KBM-7 (cell line): ENCODE results near the gene GRIN3B.
A peak's percentile ranks its signal among the peaks of the same experiment; 100 is the strongest.

Source experiments
- DNase-seq: peaks from one replicate; pipeline ENCODE4 v3.0.0-alpha.2; 2015
- in situ Hi-C: fragments of 300-500 bp; cut with MboI; formaldehyde crosslinking; loops from 2 replicates; pipeline ENCODE4 v1.14.3; 2020; ENCODE audit warnings: low sequenced_read_pairs, low pct_unique_long_range_greater_than_20kb, mixed read lengths

The GRIN3B gene

DNA sequence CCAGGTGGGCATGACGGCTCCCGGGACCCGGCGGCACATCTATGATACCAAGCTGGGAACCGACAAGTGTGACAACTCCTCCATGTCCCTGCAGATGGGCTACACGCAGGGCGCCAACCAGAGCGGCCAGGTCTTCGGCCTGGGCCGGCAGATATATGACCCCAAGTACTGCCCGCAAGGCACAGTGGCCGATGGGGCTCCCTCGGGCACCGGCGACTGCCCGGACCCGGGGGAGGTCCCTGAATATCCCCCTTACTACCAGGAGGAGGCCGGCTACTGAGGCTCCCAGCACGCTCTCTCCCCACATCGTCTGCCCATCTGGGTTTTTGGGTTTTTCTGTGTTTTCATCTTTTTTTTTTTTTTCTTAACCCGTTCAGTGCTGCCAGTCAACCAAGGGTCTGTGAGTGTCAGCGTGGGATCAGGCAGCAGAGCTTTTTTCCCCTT is 37.4 kb downstream of the GRIN3B start:
- no peak for DNase-seq
- in situ Hi-C loops, result no loop called here

- no peak for DNase-seq
These were observed 38.9 kb downstream of the GRIN3B start for GRCh38 chr19:1038978-1039645.

DNA sequence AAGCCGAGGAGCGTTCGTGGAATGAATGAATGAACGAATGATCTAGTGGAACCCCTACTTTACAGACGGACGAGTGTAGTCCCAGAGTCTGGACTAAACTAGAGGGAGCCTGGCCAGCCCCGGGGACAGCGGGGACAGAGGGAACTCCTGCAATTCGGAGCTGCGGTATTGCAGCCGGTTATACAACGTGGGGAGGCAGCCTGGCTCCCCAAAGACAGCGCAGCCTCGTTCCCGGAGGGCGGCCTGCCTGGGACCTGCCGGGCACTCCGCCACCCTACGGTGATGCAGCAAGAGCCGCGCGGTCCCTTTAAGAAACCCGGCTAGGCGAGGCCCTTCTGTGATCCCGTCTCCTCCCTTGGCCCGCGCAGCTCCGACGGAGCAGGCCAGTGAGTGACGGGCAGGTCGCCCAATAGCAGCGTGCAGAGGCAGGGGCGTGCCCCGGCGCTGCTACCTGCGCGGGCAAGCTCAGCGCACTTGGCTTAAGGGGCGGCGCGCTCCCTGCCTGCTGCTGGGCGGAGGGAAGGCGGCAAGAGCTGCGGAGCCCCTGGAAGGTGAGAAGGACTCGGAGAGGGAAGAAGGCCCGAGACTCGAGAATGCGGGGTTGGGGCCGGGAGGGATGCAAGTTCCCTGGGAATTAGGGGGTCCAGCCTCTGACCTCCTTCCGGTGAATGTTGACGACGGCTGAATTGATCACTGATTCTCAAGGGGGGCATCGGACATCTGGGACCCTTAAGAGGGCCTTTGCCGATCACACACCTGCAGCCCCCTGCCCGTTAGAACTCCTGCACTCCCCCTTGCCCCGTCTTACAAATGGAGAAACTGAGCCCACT is 39.6 kb downstream of the GRIN3B start, which contains the start of gene ABCA7:
ABCA7 (plus strand) TSS at position 462 of the 830 bp plus-strand sequence. CDS start 1,255 bp downstream, outside the sequence.
- in situ Hi-C loops, result no loop called here
- peak; percentile 98 for DNase-seq

More at GRCh38 chr19:1038978-1039645, 38.9 kb downstream of the GRIN3B start:
- in situ Hi-C loops, result no loop called here

DNA sequence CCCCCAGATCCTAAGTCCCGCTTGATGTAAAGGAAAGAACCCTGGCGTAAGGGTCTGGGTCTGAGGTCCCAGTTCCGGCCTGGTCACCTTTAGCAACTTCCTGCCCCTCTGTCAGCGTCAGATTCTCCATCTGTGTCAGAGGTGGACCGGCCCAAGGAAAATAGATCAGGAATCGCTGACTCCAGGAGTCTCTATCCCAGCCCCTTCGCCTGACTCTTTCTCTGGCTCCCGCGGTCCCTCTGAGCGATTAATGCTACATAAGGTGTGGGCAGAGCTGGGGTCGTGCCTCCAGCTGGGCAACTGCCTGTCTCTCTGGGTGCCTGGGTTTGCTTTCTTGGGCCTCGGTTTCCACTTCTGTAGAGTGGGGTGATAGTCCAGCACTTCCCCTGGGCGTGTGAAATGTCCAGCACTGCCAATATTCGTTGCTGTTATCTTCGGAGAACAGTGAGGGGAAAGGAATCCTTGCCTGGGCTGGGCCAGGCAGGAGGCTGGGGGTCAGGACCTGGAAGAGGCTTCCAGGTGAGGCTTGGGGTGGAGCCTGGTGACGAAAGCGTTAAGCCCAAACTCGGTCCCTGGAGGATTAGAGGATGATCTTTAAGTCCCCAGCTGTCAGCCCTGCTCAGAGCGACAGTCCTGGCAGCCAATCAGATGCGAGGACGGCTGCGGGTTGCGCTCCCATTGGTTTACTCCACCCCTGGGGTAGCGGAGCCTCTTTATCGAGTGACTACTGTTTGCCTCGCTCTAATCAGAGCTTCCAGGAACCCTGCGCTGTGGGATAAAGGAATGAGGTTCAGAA is 40.5 kb downstream of the GRIN3B start:
- peak; percentile 82 for DNase-seq
- in situ Hi-C loops, result no loop called here

GRCh38 chr19:1041272-1041834 is 41.1 kb downstream of the GRIN3B start:
- in situ Hi-C loops, result no loop called here
- no peak for DNase-seq

DNA sequence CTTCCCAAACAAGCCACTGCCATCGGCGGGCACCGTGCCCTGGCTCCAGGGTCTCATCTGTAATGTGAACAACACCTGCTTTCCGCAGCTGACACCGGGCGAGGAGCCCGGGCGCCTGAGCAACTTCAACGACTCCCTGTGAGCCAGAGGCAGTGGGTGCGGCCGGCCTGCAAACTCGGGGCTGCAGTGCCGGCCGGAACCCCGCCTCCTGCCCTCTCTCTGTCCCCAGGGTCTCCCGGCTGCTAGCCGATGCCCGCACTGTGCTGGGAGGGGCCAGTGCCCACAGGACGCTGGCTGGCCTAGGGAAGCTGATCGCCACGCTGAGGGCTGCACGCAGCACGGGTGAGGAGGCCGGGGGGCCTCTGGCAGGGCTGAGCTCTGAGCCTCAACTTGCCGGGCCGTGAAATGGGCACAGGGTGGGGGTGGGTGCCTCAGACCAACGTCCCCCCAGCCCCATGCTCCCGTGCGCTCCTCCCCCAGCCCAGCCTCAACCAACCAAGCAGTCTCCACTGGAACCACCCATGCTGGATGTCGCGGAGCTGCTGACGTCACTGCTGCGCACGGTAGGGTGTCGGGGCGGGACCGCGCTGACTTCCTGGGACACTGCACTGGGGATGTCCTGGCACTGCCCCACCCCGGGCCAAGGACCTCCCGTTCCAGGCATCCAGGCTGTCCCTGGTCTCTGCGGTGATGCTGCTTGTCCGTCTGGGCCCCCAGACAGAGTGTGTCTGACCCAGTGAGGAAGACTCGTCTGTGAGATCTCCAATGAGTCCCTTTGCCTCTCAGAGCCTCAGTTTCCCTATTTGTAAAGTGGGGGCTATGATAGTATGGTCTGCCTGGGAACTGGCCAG is 41.8 kb downstream of the GRIN3B start:
- in situ Hi-C loops, result no loop called here
- no peak for DNase-seq

DNA sequence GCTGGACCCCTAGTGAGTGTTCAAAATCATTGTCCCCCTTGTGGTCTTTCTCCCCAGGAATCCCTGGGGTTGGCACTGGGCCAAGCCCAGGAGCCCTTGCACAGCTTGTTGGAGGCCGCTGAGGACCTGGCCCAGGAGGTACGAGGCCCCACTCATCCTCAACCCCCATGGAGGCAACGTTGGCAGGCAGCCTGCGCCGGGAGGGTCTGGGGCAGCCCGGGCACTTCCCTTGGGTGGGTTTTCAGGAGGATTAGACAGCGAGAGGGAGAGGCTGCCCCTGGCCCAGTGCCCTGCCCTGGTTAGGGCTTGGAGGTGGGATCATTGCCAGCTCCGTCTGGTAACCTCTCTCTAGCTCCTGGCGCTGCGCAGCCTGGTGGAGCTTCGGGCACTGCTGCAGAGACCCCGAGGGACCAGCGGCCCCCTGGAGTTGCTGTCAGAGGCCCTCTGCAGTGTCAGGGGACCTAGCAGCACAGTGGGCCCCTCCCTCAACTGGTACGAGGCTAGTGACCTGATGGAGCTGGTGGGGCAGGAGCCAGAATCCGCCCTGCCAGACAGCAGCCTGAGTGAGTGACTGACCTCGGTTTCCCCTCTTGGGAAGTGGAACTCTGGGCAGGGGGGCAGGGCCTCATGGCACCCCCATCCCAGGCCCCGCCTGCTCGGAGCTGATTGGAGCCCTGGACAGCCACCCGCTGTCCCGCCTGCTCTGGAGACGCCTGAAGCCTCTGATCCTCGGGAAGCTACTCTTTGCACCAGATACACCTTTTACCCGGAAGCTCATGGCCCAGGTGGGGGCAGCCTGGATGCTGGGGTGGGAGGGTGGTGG is 42.7 kb downstream of the GRIN3B start:
- no peak for DNase-seq
- in situ Hi-C loops, result no loop called here

- in situ Hi-C loops, result no loop called here
- DNase-seq, result peak; percentile 75
These were observed 45.0 kb downstream of the GRIN3B start for GRCh38 chr19:1045247-1045603.

GRCh38 chr19:1046117-1046626 is 46.0 kb downstream of the GRIN3B start:
- DNase-seq, result no peak
- in situ Hi-C loops, result no loop called here

GRCh38 chr19:1046836-1047695 is 46.8 kb downstream of the GRIN3B start:
- in situ Hi-C loops, result no loop called here

DNA sequence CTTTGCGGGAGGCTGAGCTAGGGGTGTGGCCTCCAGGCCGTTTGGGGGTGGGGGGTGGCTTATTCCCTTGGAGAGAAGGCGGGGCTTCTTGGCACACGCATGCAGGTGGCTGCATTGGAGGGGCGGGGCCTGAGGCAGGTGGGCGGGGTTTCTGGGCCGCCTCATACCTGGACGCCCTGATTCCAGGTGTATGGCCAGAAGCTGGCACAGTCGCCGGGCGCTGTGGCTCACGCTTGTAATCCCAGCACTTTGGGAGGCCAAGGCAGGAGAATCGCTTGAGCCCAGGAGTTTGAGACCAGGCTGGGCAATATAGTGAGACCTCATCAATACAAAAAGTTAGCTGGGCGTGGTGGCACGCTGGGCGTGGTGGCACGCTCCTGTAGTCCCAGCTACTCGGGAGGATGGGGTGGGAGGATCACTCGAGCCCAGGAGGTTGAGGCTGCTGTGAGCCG is 47.5 kb downstream of the GRIN3B start:
- no peak for DNase-seq
- in situ Hi-C loops, result no loop called here

More at GRCh38 chr19:1046836-1047695, 46.8 kb downstream of the GRIN3B start:
- DNase-seq, result no peak

DNA sequence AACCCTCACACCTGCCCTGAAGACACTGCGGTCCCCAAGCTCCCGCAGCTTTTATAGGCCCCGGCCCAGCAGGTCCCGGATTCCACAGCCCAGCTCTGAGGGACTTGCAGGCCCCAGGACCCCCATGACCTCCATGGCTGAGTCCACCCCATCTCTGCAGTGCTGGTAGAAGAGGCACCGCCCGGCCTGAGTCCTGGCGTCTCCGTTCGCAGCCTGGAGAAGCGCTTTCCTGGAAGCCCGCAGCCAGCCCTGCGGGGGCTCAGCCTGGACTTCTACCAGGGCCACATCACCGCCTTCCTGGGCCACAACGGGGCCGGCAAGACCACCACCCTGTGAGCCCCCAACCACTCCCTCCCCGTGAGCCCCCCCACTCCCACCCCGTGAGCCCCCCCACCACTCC is 48.9 kb downstream of the GRIN3B start:
- in situ Hi-C loops, result no loop called here

DNA sequence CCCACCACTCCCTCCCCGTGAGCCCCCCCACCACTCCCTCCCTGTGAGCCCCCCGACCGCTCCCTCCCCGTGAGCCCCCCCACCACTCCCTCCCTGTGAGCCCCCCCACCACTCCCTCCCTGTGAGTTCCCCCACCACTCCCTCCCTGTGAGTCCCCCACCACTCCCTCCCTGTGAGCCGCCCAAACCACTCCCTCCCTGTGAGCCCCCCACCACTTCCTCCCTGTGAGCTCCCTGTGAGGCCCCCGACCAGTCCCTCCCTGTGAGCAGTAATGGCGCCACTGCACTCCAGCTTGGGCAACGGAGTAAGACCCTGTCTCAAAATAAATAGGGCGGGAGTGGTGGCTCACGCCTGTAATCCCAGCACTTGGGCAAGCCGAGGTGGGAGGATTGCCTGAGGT is 49.6 kb downstream of the GRIN3B start:
- no peak for DNase-seq
- in situ Hi-C loops, result no loop called here

More for the DNA sequence above, 48.9 kb downstream of the GRIN3B start:
- no peak for DNase-seq

- no peak for DNase-seq
These were observed 51.0 kb downstream of the GRIN3B start for GRCh38 chr19:1050989-1051788.

DNA sequence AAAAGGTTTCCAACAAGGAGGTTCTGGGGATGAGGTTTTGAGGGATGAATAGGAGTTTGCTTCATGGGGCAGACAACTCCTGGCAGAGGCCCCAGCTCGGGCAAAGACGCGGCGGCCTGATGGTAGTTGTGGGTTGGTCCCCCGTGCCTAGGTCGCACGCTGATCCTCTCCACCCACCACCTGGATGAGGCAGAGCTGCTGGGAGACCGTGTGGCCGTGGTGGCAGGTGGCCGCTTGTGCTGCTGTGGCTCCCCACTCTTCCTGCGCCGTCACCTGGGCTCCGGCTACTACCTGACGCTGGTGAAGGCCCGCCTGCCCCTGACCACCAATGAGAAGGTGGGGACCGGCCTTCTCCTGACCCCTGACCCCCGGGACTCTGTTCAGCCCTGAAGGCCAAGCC is 51.6 kb downstream of the GRIN3B start:
- in situ Hi-C loops, result no loop called here
- DNase-seq, result no peak

More at GRCh38 chr19:1050989-1051788, 51.0 kb downstream of the GRIN3B start:
- in situ Hi-C loops, result no loop called here
